Cardiac muscle cell (in vitro differentiated cells and primary cell): ENCODE data around the gene RAP1GAP2. TPM values are rescaled to one million over a fixed set of nuclear protein-coding genes. Genes with fewer than 3 reads are reported as not detected.
A peak's percentile ranks its signal among the peaks of the same experiment; 100 is the strongest.

Source experiments
- DNase-seq, 2 donors: peaks; one replicate each; pipeline versions ENCODE4 v3.0.0 to v3.0.0-alpha.2; 2010 to 2017; ENCODE audit warnings: low read depth in 1 of 2, low spot score in 1 of 2
- H3K27ac ChIP-seq: fragments of 200-600 bp; sonication (generic); 2 replicates; pipeline ENCODE4 v1.5.1; 2016
- H3K27me3 ChIP-seq: fragments of 200-600 bp; sonication (generic); 2 replicates; pipeline ENCODE4 v1.6.0; 2016; ENCODE audit warnings: control low read depth
- H3K36me3 ChIP-seq: fragments of 200-600 bp; sonication (generic); 2 replicates; pipeline ENCODE4 v1.5.1; 2016; ENCODE audit warnings: control low read depth
- H3K4me1 ChIP-seq: fragments of 200-600 bp; sonication (generic); 2 replicates; pipeline ENCODE4 v1.8.1; 2017; ENCODE audit warnings: low read depth, mild to moderate bottlenecking, mixed run types
- H3K4me3 ChIP-seq: fragments of 200-600 bp; sonication (generic); 2 replicates; pipeline ENCODE4 v1.5.1; 2016; ENCODE audit warnings: mild to moderate bottlenecking
- H3K9me3 ChIP-seq: fragments of 200-600 bp; sonication (generic); 2 replicates; pipeline ENCODE4 v1.5.1; 2017; ENCODE audit warnings: low read depth, mild to moderate bottlenecking, control low read depth
- CTCF ChIP-seq: IDR thresholded peaks from 2 replicates; pipeline ENCODE4 v1.5.1; 2012; ENCODE audit warnings: low read depth, mild to moderate bottlenecking, low read length
- polyA plus RNA-seq: library from polyadenylated mRNA; unstranded; fragments of >200 nt; fragmentation: Nextera tagmentation; extraction: Ambion mirVana; gene quantifications from 2 replicates; pipeline ENCODE4 v1.2.1, GENCODE V29; 2016
- total RNA-seq: library from RNA; depleted of rRNA; stranded (reverse); fragments of >200 nt; gene quantifications from 2 replicates; pipeline ENCODE4 v1.2.3, GENCODE V29; 2016

Gene RAP1GAP2
- total and polyA plus RNA-seq, 2 experiments from 2014 or later = 1.2 to 2.9 TPM

- peak overlapping the region; percentile 43 for H3K27ac ChIP-seq
- H3K4me3 ChIP-seq = no peak overlapping the region
- DNase-seq = peak in 1 of 2 donors; percentile 32
These were observed 78.0 kb downstream of the RAP1GAP2 start for GRCh38 chr17:2874189-2874686.

GRCh38 chr17:2875608-2876007 lies 79.4 kb downstream of the RAP1GAP2 start:
- Histone ChIP-seq H3K27me3 (no peaks in the 10 kb centered on the region), H3K27ac (no peak overlapping the region), H3K4me1 (peaks cover 12% of the 10 kb centered on the region), H3K36me3 (no peaks in the 10 kb centered on the region), H3K9me3 (no peaks in the 10 kb centered on the region), H3K4me3 (no peak overlapping the region)
- DNase-seq = no peak
- TF ChIP-seq CTCF = no peak

More at GRCh38 chr17:2874189-2874686, 78.0 kb downstream of the RAP1GAP2 start:
- no peaks in the 10 kb centered on the region for H3K36me3 ChIP-seq
- peaks cover 12% of the 10 kb centered on the region for H3K4me1 ChIP-seq
- no peak for TF ChIP-seq CTCF
- H3K9me3 ChIP-seq = no peaks in the 10 kb centered on the region
- no peaks in the 10 kb centered on the region for H3K27me3 ChIP-seq

- no peaks in the 10 kb centered on the region for H3K27me3 ChIP-seq
- no peak for DNase-seq
These were observed 80.2 kb downstream of the RAP1GAP2 start for GRCh38 chr17:2876467-2876866.

DNA sequence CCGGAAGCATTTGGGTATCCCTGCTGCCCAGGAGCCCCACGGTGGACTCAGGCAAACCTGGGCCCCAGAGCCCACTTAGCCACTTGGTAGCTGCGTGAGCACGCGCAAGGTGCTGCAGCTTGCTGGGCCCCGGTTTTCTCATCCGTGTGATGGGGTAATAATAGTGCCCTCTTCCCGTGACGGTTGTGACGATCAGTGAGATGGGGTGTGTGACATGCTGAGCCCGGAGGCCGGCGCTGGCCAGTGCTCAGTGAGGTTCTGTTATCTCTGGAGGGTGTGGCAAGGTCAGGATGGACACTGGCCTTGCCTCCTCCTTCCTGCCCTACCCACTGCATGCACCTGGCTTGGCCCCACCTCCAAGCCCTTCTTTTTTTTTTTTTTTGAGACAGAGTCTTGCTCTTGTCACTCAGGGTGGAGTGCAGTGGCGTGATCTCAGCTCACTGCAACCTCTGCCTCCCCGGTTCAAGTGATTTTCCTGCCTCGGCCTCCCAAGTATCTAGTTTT lies 82.6 kb downstream of the RAP1GAP2 start:
- Histone ChIP-seq H3K36me3 (no peaks in the 10 kb centered on the region), H3K9me3 (no peaks in the 10 kb centered on the region), H3K4me1 (peaks cover 11% of the 10 kb centered on the region), H3K27me3 (no peaks in the 10 kb centered on the region), H3K4me3 (no peak overlapping the region), H3K27ac (no peak overlapping the region)
- TF ChIP-seq CTCF = no peak
- no peak for DNase-seq

More at GRCh38 chr17:2876467-2876866, 80.2 kb downstream of the RAP1GAP2 start:
- no peak for TF ChIP-seq CTCF
- H3K4me3 ChIP-seq = no peak overlapping the region
- H3K27ac ChIP-seq = no peak overlapping the region
- no peaks in the 10 kb centered on the region for H3K36me3 ChIP-seq
- H3K4me1 ChIP-seq = peaks cover 12% of the 10 kb centered on the region
- H3K9me3 ChIP-seq = no peaks in the 10 kb centered on the region

GRCh38 chr17:2880050-2880449 lies 83.8 kb downstream of the RAP1GAP2 start:
- Histone ChIP-seq H3K27ac (no peak overlapping the region), H3K36me3 (no peaks in the 10 kb centered on the region)
- DNase-seq = no peak

More at GRCh38 chr17:2880050-2880449, 83.8 kb downstream of the RAP1GAP2 start:
- H3K27me3 ChIP-seq = no peaks in the 10 kb centered on the region
- H3K4me1 ChIP-seq = peaks cover 3% of the 10 kb centered on the region
- TF ChIP-seq CTCF = no peak
- no peaks in the 10 kb centered on the region for H3K9me3 ChIP-seq
- H3K4me3 ChIP-seq = no peak overlapping the region
